ENCODE results near the gene WDR5. TPM values are rescaled to one million over a fixed set of nuclear protein-coding genes. Genes with fewer than 3 reads are reported as not detected.

Gene WDR5
- 10 to 100 TPM; 13.8 to 23.1 (median 19.1) TPM for total RNA-seq
- 10 to 100 TPM; 15.4 to 31.3 (median 19.3) TPM for polyA plus RNA-seq
- long read RNA-seq, donor 1, transcript WDR5-201 (14 exons, 3,151 nt), result major isoform, 6 of 6 reads
- long read RNA-seq, donor 1, partial matches to known transcripts, result 0 of 6 reads
- long read RNA-seq, donor 1, other reads (novel, unspliced or antisense), result 0 of 6 reads
- long read RNA-seq, donor 2, transcript WDR5-201 (14 exons, 3,151 nt), result major isoform, 6 of 6 reads
- long read RNA-seq, donor 2, partial matches to known transcripts, result 0 of 6 reads
- long read RNA-seq, donor 2, other reads (novel, unspliced or antisense), result 0 of 6 reads

DNA sequence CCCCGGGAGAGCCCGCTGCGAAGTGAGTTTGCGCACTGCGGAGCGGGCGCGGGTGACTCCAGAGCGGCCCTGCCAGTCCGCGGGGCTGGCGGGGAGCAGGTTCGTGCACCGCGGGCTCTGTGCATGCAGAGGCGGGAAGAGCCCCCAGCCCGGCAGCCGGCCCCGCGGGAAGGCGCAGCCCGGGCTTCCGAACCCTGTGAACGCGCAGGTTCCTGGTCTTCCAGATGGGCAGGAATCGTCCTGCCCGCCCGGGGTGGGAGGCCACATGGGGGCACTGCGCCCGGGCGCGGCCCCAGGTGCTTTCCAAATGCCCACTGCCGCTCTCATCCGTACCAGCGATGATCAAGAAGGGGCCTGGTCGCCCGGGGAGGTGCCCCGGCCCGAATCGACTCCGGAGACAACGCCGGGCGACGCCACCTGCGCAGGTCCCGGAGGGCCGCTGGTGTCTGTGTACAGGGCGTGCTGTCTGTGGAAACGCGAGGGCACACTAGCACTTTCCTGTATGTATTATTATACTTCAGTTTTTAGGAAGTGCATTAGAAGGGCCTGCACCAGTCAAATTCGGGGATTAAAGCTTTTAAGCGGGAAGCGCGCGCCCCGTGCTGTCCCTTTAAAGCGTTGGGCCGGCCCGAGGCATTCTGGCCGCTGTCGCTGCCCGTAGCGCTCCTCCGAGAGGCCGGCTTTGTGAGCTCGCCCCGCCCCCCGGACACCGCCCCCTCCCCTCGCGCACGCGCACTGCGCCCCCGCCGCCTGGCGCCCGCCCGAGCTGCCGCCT lies at the start of gene WDR5:
WDR5 (plus strand) TSS at position 740 of the 775 bp plus-strand sequence. CDS start 3,796 bp downstream, outside the sequence.
- Histone ChIP-seq H3K27me3 (replicated peaks in 1 of 7) (no peaks in the 10 kb centered on the region), H3K4me3 (peak within 1 kb of the TSS; percentile 74 to 98 (median 90)), H3K27ac (peak within 1 kb of the TSS; percentile 86 to 94 (median 92)), H3K36me3 (peaks cover 0 to 12% (median 9%) of the 10 kb centered on the region in 6 donors), H3K9me3 (no peaks in the 10 kb centered on the region), H3K4me1 (peaks cover 16 to 59% (median 48%) of the 10 kb centered on the region in 6 donors)
- intact Hi-C loops (cut with DNase I; ENCODE audit: low total_unique reads), result loop anchor here (10.0 kb wide), 1 partner anchor 71 kb away; the partner anchor contains the start of gene BRD3
- TF ChIP-seq POLR2A (IDR thresholded peaks at IDR 0.05), result peak in 1 of 3 donors; percentile 21
- TF ChIP-seq, protein P1, sequence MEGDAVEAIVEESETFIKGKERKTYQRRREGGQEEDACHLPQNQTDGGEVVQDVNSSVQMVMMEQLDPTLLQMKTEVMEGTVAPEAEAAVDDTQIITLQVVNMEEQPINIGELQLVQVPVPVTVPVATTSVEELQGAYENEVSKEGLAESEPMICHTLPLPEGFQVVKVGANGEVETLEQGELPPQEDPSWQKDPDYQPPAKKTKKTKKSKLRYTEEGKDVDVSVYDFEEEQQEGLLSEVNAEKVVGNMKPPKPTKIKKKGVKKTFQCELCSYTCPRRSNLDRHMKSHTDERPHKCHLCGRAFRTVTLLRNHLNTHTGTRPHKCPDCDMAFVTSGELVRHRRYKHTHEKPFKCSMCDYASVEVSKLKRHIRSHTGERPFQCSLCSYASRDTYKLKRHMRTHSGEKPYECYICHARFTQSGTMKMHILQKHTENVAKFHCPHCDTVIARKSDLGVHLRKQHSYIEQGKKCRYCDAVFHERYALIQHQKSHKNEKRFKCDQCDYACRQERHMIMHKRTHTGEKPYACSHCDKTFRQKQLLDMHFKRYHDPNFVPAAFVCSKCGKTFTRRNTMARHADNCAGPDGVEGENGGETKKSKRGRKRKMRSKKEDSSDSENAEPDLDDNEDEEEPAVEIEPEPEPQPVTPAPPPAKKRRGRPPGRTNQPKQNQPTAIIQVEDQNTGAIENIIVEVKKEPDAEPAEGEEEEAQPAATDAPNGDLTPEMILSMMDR (IDR thresholded peaks at IDR 0.05 in 8 of 11, conservative IDR thresholded peaks at IDR 0.05 in 3 of 11), result peak in 7 of 11 experiments; percentile 6 to 35 (median 19)
- peak; percentile 67 to 78 (median 73) for TF ChIP-seq POLR2AphosphoS5 (IDR thresholded peaks at IDR 0.05)
- 0 to 2% (median 1%) methylated on average over 12 to 81 of the region's 81 CpGs for WGBS, 5 donors
- peak; percentile 97 for DNase-seq

DNA sequence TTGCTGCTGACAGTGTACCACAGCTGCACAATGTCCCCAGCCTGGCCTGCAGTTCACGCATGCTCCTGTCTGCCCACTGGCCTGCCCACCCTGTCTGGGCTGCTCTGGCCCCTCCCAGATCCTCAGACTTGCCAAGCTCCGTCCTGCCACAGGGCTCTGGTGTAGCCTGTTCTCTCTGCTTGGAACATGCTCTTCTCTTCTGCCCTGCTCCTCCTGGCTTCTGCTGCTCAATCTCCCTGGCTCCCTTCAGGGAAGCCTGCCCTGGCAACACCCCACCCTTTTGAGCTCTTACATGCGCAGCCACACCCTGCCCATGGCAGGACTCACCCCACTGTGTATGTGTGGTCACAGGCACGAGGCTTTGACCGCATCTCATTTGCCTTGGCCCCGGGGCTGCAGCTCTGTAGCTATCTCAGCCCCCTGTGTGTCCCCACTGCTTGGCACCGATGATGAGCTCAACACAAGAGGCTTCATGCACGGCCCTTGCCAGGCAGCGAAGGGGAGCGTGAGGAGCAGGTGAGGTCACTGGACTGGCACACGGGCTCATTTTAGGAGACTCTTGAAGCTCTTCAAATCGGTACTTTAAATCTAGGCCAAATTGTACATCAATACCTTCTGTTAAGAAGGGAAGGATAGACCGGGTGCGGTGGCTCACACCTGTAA lies 47.7 kb upstream of the WDR5 start:
- Histone ChIP-seq H3K36me3 (no peaks in the 10 kb centered on the region), H3K27ac (no peak overlapping the region), H3K27me3 (replicated peaks in 1 of 7) (peaks cover 0 to 6% (median 0%) of the 10 kb centered on the region in 7 donors), H3K9me3 (peaks cover 0 to 13% (median 8%) of the 10 kb centered on the region in 8 donors), H3K4me1 (no peaks in the 10 kb centered on the region), H3K4me3 (no peak overlapping the region)
- 84 to 89% (median 88%) methylated on average over 14 of the region's 14 CpGs for WGBS, 5 donors
- TF ChIP-seq, protein P1 (IDR thresholded peaks at IDR 0.05 in 8 of 11, conservative IDR thresholded peaks at IDR 0.05 in 3 of 11), result no peak
- TF ChIP-seq POLR2AphosphoS5 (IDR thresholded peaks at IDR 0.05) (no peak), POLR2A (IDR thresholded peaks at IDR 0.05) (no peak)
- DNase-seq, result no peak
- intact Hi-C loops (cut with DNase I; ENCODE audit: low total_unique reads), result no loop called here

DNA sequence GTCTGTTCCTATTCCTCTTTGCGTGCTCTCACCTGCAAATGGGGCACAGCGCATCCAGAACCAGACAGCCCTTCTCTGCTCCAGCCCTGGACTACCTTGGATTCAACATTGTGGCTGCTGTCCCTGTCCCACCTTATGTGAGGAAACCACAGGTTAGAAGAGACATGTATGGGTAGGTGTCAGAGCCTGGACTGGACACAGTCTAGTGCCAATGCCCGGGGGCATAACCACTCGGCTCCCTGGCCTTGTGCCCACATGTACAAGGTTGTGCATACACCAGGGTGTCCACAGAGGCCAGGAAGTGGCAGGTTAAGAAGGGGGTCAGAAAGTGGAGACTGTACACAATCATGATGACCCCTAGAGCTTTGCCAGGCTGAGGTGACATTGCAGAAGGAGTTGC lies 45.9 kb upstream of the WDR5 start:
- 67 to 85% (median 70%) methylated on average over 3 to 4 of the region's 4 CpGs for WGBS, 5 donors
- H3K4me1 ChIP-seq, result no peaks in the 10 kb centered on the region
- peaks cover 0 to 13% (median 8%) of the 10 kb centered on the region in 8 donors for H3K9me3 ChIP-seq
- H3K4me3 ChIP-seq, result no peak overlapping the region
- DNase-seq, result no peak
- H3K36me3 ChIP-seq, result no peaks in the 10 kb centered on the region
- no peak overlapping the region for H3K27ac ChIP-seq
- peaks cover 0 to 13% (median 0%) of the 10 kb centered on the region in 7 donors for H3K27me3 ChIP-seq (replicated peaks in 1 of 7)
- intact Hi-C loops (cut with DNase I; ENCODE audit: low total_unique reads), result no loop called here
- TF ChIP-seq POLR2AphosphoS5 (IDR thresholded peaks at IDR 0.05) (no peak), POLR2A (IDR thresholded peaks at IDR 0.05) (no peak)
- TF ChIP-seq, protein P1 (IDR thresholded peaks at IDR 0.05 in 8 of 11, conservative IDR thresholded peaks at IDR 0.05 in 3 of 11), result no peak

All from spleen (tissue), 13 donors.